Purkinje cell (primary cell): ENCODE results near the gene TAAR8. TPM values are rescaled to one million over a fixed set of nuclear protein-coding genes. Genes with fewer than 3 reads are reported as not detected.

ENCODE experiments used
- polyA plus RNA-seq: library from polyadenylated mRNA; unstranded; fragments of >200 nt; fragmentation: Nextera tagmentation; gene quantifications from 2 replicates; pipeline ENCODE4 v1.2.1, GENCODE V29; 2014

Gene TAAR8
- polyA plus RNA-seq = not detected in 2 replicates

DNA sequence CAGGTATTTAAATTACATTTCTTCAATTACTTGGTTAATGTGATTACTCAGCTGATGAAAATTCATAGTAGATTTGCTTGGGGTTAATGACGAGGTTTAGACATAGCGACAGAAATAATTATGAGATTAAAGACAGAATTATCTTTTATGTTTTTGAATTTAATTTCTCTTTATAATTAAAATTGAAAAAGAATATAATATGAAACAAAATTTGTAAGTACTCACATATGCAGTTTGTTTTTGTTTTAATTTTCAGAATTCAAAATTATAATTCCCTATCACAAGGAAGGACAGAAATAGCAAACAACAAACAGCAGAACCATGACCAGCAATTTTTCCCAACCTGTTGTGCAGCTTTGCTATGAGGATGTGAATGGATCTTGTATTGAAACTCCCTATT lies at the start of gene TAAR8:
TSS of gene TAAR8 (plus strand) at position 301 of the 400 bp plus-strand sequence. CDS start at position 322, 21 bp downstream.

GRCh38 chr6:132512638-132513632 lies 39.5 kb upstream of the TAAR8 start, which contains the start of gene STX7:
TSS of gene STX7 (minus strand) at chr6:132513116. CDS start at chr6:132503530, 9,586 bp downstream.

GRCh38 chr6:132537977-132538376 lies 14.5 kb upstream of the TAAR8 start, which contains the start of gene TAAR9:
TSS of gene TAAR9 (plus strand) at chr6:132538277. CDS start at chr6:132538290, 13 bp downstream.

GRCh38 chr6:132570221-132570777 lies 17.8 kb downstream of the TAAR8 start, which contains the start of gene TAAR6:
TSS of gene TAAR6 (plus strand) at chr6:132570322. CDS start at chr6:132570322, 0 bp downstream.

DNA sequence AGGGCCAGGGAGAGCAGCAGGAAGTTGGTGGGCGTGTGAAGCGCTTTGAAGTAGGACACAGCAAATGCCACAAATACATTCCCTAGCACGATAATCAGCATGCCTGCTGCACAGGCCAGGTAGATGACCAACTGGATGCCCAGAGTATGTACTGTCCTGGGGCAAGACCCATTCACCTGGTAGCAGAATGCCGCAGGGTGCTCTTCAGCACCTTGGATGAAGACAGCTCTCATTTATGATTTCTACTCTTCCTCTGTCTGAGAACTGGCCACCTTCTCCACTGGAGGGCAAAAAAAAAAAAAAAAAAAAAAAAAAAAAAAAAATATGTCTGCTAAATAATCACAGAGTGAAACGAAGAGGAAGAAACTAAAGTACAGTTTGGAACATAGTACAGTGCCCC lies 37.0 kb downstream of the TAAR8 start, which contains the start of gene TAAR5:
TSS of gene TAAR5 (minus strand) at position 288 of the 400 bp plus-strand sequence. CDS start at position 233, 55 bp downstream.

Other genes with a start within 250 kb of the TAAR8 start
- gene MOXD1, start 151.2 kb upstream of the TAAR8 start, polyA plus RNA-seq = 2.4 TPM in 1 of 2 replicates, not detected in the other
- 5.6 and 25.0 TPM in 2 replicates for gene STX7, start 39.6 kb upstream of the TAAR8 start, polyA plus RNA-seq
- not detected in 2 replicates for gene TAAR9, start 14.4 kb upstream of the TAAR8 start, polyA plus RNA-seq
- gene TAAR6, start 17.6 kb downstream of the TAAR8 start, polyA plus RNA-seq = not detected in 2 replicates
- not detected in 2 replicates for gene TAAR5, start 37.1 kb downstream of the TAAR8 start, polyA plus RNA-seq
- not detected in 2 replicates for gene TAAR2, start 71.6 kb downstream of the TAAR8 start, polyA plus RNA-seq
- gene TAAR1, start 106.5 kb downstream of the TAAR8 start, polyA plus RNA-seq = not detected in 2 replicates
- 1.6 and 2.5 TPM in 2 replicates for gene VNN1, start 161.4 kb downstream of the TAAR8 start, polyA plus RNA-seq
- gene VNN2, start 205.2 kb downstream of the TAAR8 start, polyA plus RNA-seq = not detected in 2 replicates
- gene SLC18B1, start 246.0 kb downstream of the TAAR8 start, polyA plus RNA-seq = 27.9 and 34.0 TPM in 2 replicates